CD4-positive, alpha-beta memory T cell (primary cell): ENCODE measurements around the gene ANAPC16. TPM values are rescaled to one million over a fixed set of nuclear protein-coding genes. Genes with fewer than 3 reads are reported as not detected.

Source experiments
- CTCF ChIA-PET: fragments of 350-600 bp; sonication (Branson Sonifier 250); formaldehyde crosslinking; loops from one replicate; lab custom pipeline; 2021; ENCODE audit warnings: inconsistent platforms; ENCODE audit not compliant: partially characterized antibody; lab: Charles Lee
- POLR2A ChIA-PET: fragments of 350-600 bp; sonication (Branson Sonifier 250); formaldehyde crosslinking; loops from one replicate; lab custom pipeline; 2021; ENCODE audit not compliant: partially characterized antibody; lab: Charles Lee
- DNase-seq, 5 donors: peaks; one replicate each; pipeline versions ENCODE4 v3.0.0 to v3.0.0-alpha.2; 2020 to 2022; ENCODE audit warnings: mixed read lengths in 1 of 5
- H3K27ac ChIP-seq: one replicate; pipeline ENCODE4 v1.7.0; 2013; ENCODE audit warnings: low read depth, low read length
- H3K27me3 ChIP-seq: 2 replicates; pipeline ENCODE4 v1.7.0; 2013; ENCODE audit warnings: mild to moderate bottlenecking, low read length, moderate library complexity; ENCODE audit not compliant: insufficient read depth
- H3K36me3 ChIP-seq: 2 replicates; pipeline ENCODE4 v1.7.0; 2013; ENCODE audit warnings: mild to moderate bottlenecking, low read length, moderate library complexity; ENCODE audit not compliant: insufficient read depth
- H3K4me1 ChIP-seq: 2 replicates; pipeline ENCODE4 v1.7.0; 2013; ENCODE audit warnings: mild to moderate bottlenecking, low read length, moderate library complexity; ENCODE audit not compliant: insufficient read depth
- H3K4me3 ChIP-seq, 2 donors: one replicate each; pipeline ENCODE4 v1.7.0; 2013; ENCODE audit warnings: low read length in 2 of 2, mild to moderate bottlenecking in 1 of 2
- H3K9me3 ChIP-seq, 2 donors: one replicate each; pipeline ENCODE4 v1.7.0; 2013; ENCODE audit warnings: low read length in 2 of 2, control low read depth in 1 of 2; ENCODE audit not compliant: control insufficient read depth in 1 of 2
- H3K27ac Mint-ChIP-seq, 7 donors: one replicate each; pipeline ENCODE4 v1.8.0; 2020 to 2021; ENCODE audit warnings: mixed read lengths in 7 of 7, mild to moderate bottlenecking in 6 of 7, inconsistent platforms in 3 of 7, moderate library complexity in 3 of 7
- H3K27me3 Mint-ChIP-seq, 2 donors: one replicate each; pipeline ENCODE4 v1.8.0; 2020 to 2021; ENCODE audit warnings: mixed read lengths in 2 of 2
- H3K36me3 Mint-ChIP-seq, 2 donors: one replicate each; pipeline ENCODE4 v1.8.0; 2020 to 2021; ENCODE audit warnings: mixed read lengths in 2 of 2, inconsistent platforms in 1 of 2, mild to moderate bottlenecking in 1 of 2
- H3K4me1 Mint-ChIP-seq, 4 donors: one replicate each; pipeline ENCODE4 v1.8.0; 2020 to 2021; ENCODE audit warnings: mixed read lengths in 4 of 4, mild to moderate bottlenecking in 1 of 4
- H3K4me3 Mint-ChIP-seq, 8 donors: one replicate each; pipeline ENCODE4 v1.8.0; 2020 to 2021; ENCODE audit warnings: mixed read lengths in 8 of 8, mild to moderate bottlenecking in 7 of 8, moderate library complexity in 6 of 8, inconsistent platforms in 3 of 8
- H3K9me3 Mint-ChIP-seq, 8 donors: one replicate each; pipeline ENCODE4 v1.8.0; 2020 to 2021; ENCODE audit warnings: mixed read lengths in 8 of 8, mild to moderate bottlenecking in 5 of 8, inconsistent platforms in 3 of 8, moderate library complexity in 1 of 8
- intact Hi-C: fragments of 100-400 bp; cut with micrococcal nuclease; formaldehyde crosslinking; loops from one replicate; pipeline ENCODE4 v1.15.1; 2023
- polyA plus RNA-seq, 2 donors: library from polyadenylated mRNA; unstranded; fragments of 300-500 nt; fragmentation: Illumina TruSeq; gene quantifications; one replicate each; pipeline ENCODE4 v1.2.3, GENCODE V29; 2021
- total RNA-seq, 2 experiments: library from RNA; stranded (reverse); gene quantifications; one replicate each; pipeline ENCODE4 v1.2.3, GENCODE V29; 2021

Gene ANAPC16
- total RNA-seq (100 to 1,000 TPM; 114 to 118 TPM), polyA plus RNA-seq (100 to 1,000 TPM; 324 to 472 TPM)

DNA sequence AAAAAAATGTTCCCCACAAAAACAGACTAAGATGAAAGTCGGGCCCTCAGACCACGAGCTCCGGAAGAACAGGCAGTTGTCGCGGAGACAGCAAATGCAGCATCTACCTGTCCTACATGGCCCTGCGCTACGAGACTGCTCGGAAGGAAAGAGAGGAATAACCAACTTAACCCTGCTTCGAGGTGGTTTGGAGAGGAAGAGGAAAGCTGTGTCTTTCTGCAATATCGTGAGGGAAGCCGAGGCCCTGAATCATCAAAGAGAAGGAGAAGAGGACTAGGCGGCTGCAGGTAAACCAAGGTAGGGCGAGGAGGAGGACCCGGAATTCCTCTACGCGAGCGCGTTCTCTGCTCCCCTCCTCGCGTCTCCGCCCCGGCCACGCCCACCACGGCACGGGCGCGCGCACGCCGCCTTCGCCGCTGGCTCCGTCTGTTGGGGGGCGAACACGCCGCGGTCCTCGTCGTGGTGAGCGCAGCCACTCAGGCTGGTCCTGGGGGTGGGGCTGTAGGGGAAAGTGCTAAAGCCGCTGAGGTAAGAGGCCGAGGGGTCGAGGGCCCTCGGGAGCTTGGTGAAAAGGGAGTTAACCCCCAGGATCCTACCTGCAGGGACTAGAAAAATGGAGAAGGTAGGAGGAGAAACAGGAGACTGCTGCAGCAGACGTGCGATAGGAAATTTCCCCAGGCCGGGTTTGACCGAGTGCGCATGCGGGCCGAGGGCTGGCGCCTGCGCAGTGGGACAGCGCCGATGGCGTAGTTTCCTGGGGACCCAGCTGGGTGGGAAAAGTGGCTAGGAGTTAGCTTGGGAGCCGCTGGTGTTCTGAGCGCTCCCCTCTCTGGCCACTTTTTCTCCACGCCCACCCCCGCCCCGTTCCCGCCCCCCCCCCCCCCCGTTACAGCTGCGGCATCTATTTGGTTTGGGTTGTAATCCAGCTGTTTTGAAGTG, at the start of gene ANAPC16, which contains the start of gene ASCC1:
Gene ANAPC16 (plus strand): TSS at position 402 of the 939 bp plus-strand sequence. CDS start 7,903 bp downstream, outside the sequence.
Gene ASCC1 (minus strand): TSS at position 666 of the 939 bp plus-strand sequence. CDS start 2,978 bp downstream, outside the sequence.
- Mint-ChIP-seq H3K9me3 (no peaks in the 10 kb centered on the region), H3K4me1 (peaks cover 31 to 58% (median 44%) of the 10 kb centered on the region in 4 donors), H3K27me3 (no peaks in the 10 kb centered on the region), H3K4me3 (peak within 1 kb of the TSS; percentile 95 to 100 (median 98)), H3K27ac (peak within 1 kb of the TSS; percentile 97 to 100 (median 99)), H3K36me3 (peaks cover 10 to 28% of the 10 kb centered on the region in 2 donors)
- ChIA-PET CTCF (interaction anchor here (0.7 to 3.5 kb wide), 16 partner anchors 9 to 167 kb away, joined by 3 to 22 read pairs (median 4); partner anchors contain the start of gene DDIT4), POLR2A (interaction anchor here (0.5 to 5.7 kb wide), 45 partner anchors 9 to 1659 kb away, joined by 3 to 125 read pairs (median 4); partner anchors contain the start of genes CAMK2G, DNAJB12 and SPOCK2)
- peak; percentile 92 to 98 (median 96) for DNase-seq
- Histone ChIP-seq H3K27ac (peak within 1 kb of the TSS; percentile 88), H3K27me3 (no peaks in the 10 kb centered on the region), H3K36me3 (peaks cover 6% of the 10 kb centered on the region), H3K4me1 (peaks cover 47% of the 10 kb centered on the region), H3K9me3 (no peaks in the 10 kb centered on the region), H3K4me3 (peak within 1 kb of the TSS; percentile 70 to 88)
- intact Hi-C loops: loop anchor here (1.0 to 10.0 kb wide), 9 partner anchors 33 to 154 kb away; partner anchors contain the start of gene SPOCK2

DNA sequence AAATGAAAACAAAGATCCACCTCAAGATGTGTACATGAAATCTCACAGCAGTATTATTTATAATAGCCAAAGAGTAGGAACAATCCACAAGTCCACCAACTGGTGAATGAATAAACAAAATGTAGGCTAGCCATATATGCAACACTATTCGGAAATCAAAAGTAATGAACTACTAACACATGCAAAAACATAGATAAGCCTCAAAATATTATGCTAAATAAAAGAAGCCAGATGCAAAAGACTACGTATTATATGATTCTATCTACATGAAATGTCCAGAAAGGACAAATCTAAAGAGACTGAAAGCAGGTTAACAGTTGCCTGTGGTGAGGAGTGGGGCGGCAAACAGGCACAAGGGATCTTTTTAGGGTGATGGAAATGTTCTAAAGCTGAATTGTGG, 48.7 kb upstream of the ANAPC16 start:
- no peak for DNase-seq
- Mint-ChIP-seq H3K4me1 (peaks cover 4 to 13% (median 9%) of the 10 kb centered on the region in 4 donors), H3K27ac (no peak overlapping the region), H3K9me3 (peaks cover 0 to 2% (median 0%) of the 10 kb centered on the region in 8 donors), H3K27me3 (no peaks in the 10 kb centered on the region), H3K36me3 (peaks cover 10 to 12% of the 10 kb centered on the region in 2 donors), H3K4me3 (no peak overlapping the region)
- Histone ChIP-seq H3K9me3 (no peaks in the 10 kb centered on the region), H3K4me1 (peaks cover 9% of the 10 kb centered on the region), H3K27ac (no peak overlapping the region), H3K27me3 (no peaks in the 10 kb centered on the region), H3K4me3 (no peak overlapping the region), H3K36me3 (no peaks in the 10 kb centered on the region)
- intact Hi-C loops: loop anchor here (10.0 kb wide), 1 partner anchor 48 kb away; the partner anchor contains the start of genes ANAPC16 and ASCC1
- ChIA-PET CTCF (interaction anchor here (0.6 to 1.2 kb wide), 3 partner anchors 10 to 78 kb away, joined by 3 read pairs; no protein-coding TSS in a partner anchor), POLR2A (interaction anchor here (0.9 kb wide), 1 partner anchor 79 kb away, joined by 3 read pairs; the partner anchor contains the start of gene SPOCK2)

DNA sequence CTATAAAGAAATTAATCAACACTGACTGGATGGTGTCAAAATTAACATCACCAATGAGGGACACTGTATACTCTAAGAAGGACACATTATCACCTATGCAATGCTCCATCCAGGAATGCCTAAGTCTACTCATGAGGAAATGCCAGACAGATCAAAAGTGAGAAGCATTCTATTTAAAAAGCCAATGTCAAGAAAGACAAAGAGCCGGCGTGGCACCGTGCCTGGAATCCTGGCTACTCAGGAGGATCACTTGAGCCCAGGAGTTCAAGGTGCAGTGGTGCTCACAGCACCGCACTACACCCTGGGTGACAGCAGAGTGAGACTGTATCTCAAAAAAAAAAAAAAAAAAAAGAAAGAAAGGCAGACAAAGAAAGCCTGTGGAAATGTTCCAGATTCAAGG, 45.5 kb upstream of the ANAPC16 start:
- no peaks in the 10 kb centered on the region for H3K27me3 Mint-ChIP-seq
- H3K4me3 ChIP-seq: no peak overlapping the region
- peaks cover 3 to 9% (median 6%) of the 10 kb centered on the region in 4 donors for H3K4me1 Mint-ChIP-seq
- H3K27ac ChIP-seq: no peak overlapping the region
- H3K9me3 Mint-ChIP-seq: peaks cover 0 to 2% (median 0%) of the 10 kb centered on the region in 8 donors
- H3K27ac Mint-ChIP-seq: no peak overlapping the region
- DNase-seq: no peak
- no peak overlapping the region for H3K4me3 Mint-ChIP-seq
- H3K36me3 ChIP-seq: no peaks in the 10 kb centered on the region
- no peaks in the 10 kb centered on the region for H3K27me3 ChIP-seq
- ChIA-PET CTCF (no interaction called here), POLR2A (no interaction called here)
- intact Hi-C loops: no loop called here
- peaks cover 8 to 12% of the 10 kb centered on the region in 2 donors for H3K36me3 Mint-ChIP-seq
- H3K9me3 ChIP-seq: no peaks in the 10 kb centered on the region
- no peaks in the 10 kb centered on the region for H3K4me1 ChIP-seq

DNA sequence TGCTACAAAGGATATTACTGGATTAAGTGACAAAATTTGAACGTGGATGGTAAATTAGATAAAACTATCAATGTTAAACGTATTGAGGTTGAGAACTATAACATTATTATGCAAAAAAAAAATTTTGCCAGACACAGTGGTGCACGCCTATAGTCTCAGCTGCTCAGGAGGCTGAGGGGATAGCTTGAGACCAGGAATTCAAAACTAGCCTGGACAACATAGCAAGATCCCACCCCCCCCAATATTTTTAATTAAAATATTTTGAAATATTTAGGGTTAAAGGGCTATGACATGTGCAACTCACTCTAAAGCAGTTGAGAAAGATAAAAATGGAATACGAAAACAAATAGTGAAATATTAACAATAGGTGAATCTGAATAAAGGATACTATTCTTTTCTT, 45.1 kb upstream of the ANAPC16 start:
- POLR2A ChIA-PET: no interaction called here
- Histone ChIP-seq H3K27ac (no peak overlapping the region), H3K36me3 (no peaks in the 10 kb centered on the region), H3K4me1 (no peaks in the 10 kb centered on the region), H3K27me3 (no peaks in the 10 kb centered on the region), H3K9me3 (no peaks in the 10 kb centered on the region), H3K4me3 (no peak overlapping the region)
- no peaks in the 10 kb centered on the region for H3K27me3 Mint-ChIP-seq
- H3K4me3 Mint-ChIP-seq: no peak overlapping the region
- peaks cover 8 to 12% of the 10 kb centered on the region in 2 donors for H3K36me3 Mint-ChIP-seq
- H3K9me3 Mint-ChIP-seq: peaks cover 0 to 2% (median 0%) of the 10 kb centered on the region in 8 donors
- intact Hi-C loops: no loop called here
- DNase-seq: no peak
- CTCF ChIA-PET: no interaction called here
- no peak overlapping the region for H3K27ac Mint-ChIP-seq
- peaks cover 3 to 9% (median 4%) of the 10 kb centered on the region in 4 donors for H3K4me1 Mint-ChIP-seq

DNA sequence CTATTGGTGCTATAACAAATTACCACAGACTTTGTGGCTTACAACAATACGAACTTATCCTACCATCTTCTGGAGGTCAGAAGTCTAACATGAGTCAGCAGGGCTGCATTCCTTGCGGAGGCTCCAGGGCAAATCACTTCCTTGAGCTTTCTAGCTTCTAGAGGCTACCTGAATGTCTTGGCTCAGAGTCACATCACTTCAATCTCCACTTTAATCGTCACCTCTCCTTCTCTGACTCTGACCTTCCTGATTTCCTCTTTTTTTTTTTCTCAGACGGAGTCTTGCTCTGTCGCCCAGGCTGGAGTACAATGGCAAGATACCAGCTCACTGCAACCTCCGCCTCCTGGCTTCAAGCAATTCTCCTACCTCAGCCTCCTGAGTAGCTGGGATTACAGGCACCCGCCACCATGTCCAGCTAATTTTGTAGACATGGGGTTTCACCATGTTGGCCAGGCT, 44.6 kb upstream of the ANAPC16 start:
- no peaks in the 10 kb centered on the region for H3K27me3 Mint-ChIP-seq
- no peak overlapping the region for H3K4me3 Mint-ChIP-seq
- Histone ChIP-seq H3K36me3 (no peaks in the 10 kb centered on the region), H3K4me3 (no peak overlapping the region), H3K9me3 (no peaks in the 10 kb centered on the region), H3K27me3 (no peaks in the 10 kb centered on the region), H3K4me1 (no peaks in the 10 kb centered on the region), H3K27ac (no peak overlapping the region)
- CTCF ChIA-PET: no interaction called here
- peaks cover 8 to 12% of the 10 kb centered on the region in 2 donors for H3K36me3 Mint-ChIP-seq
- POLR2A ChIA-PET: no interaction called here
- peaks cover 0 to 9% (median 4%) of the 10 kb centered on the region in 4 donors for H3K4me1 Mint-ChIP-seq
- DNase-seq: no peak
- no peak overlapping the region for H3K27ac Mint-ChIP-seq
- H3K9me3 Mint-ChIP-seq: peaks cover 0 to 2% (median 0%) of the 10 kb centered on the region in 8 donors
- intact Hi-C loops: no loop called here

DNA sequence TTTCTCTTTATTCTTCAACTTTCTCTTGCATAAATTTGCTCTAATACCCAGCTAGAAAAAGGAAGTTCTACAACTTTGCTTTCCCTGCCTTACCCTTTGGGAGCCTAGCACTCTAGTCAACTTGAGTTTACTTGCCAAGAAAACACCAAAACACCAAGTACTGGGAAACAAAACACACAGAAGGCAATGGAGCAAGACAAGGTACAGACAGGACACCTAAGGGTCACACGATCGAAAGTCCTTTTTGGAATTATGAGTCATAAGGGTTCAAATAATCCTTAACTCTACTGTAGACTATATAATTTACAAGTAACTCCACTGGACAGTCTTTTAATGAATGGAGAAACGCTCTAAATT, 42.6 kb upstream of the ANAPC16 start:
- ChIA-PET POLR2A (no interaction called here), CTCF (interaction anchor here (1.9 kb wide), 1 partner anchor 125 kb away, joined by 13 read pairs; no protein-coding TSS in a partner anchor)
- Histone ChIP-seq H3K4me3 (no peak overlapping the region), H3K36me3 (no peaks in the 10 kb centered on the region), H3K4me1 (no peaks in the 10 kb centered on the region), H3K27ac (no peak overlapping the region), H3K9me3 (no peaks in the 10 kb centered on the region), H3K27me3 (no peaks in the 10 kb centered on the region)
- H3K27me3 Mint-ChIP-seq: no peaks in the 10 kb centered on the region
- H3K9me3 Mint-ChIP-seq: peaks cover 0 to 2% (median 0%) of the 10 kb centered on the region in 8 donors
- H3K36me3 Mint-ChIP-seq: peaks cover 12 to 20% of the 10 kb centered on the region in 2 donors
- intact Hi-C loops: no loop called here
- H3K4me3 Mint-ChIP-seq: no peak overlapping the region
- peak overlapping the region in 1 of 7 donors; percentile 55 for H3K27ac Mint-ChIP-seq
- H3K4me1 Mint-ChIP-seq: peaks cover 0 to 9% (median 4%) of the 10 kb centered on the region in 4 donors
- no peak for DNase-seq
